Upper lobe of left lung (tissue), 6 donors: ENCODE data around the gene AMDHD1. TPM values are rescaled to one million over a fixed set of nuclear protein-coding genes. Genes with fewer than 3 reads are reported as not detected.

ENCODE experiments used
- ATAC-seq, 2 donors: fragments of 200-7000 bp; cut with Tn5 transposase; one replicate each; pipeline ENCODE4 v1.9.1; 2022; ENCODE audit warnings: mild to moderate bottlenecking in 2 of 2, moderate library complexity in 2 of 2; ENCODE audit not compliant: low FRiP score in 2 of 2
- DNase-seq, 2 donors: peaks; one replicate each; pipeline ENCODE4 v3.0.0-alpha.2; 2019 to 2020
- H3K27ac ChIP-seq, 4 donors: fragments of 200-600 bp; sonication (generic); one replicate each; pipeline ENCODE4 v1.5.1; 2016 to 2019
- H3K27me3 ChIP-seq, 4 donors: fragments of 200-600 bp; sonication (generic); one replicate each; pipeline ENCODE4 v1.5.1; 2017 to 2019
- H3K36me3 ChIP-seq, 4 donors: fragments of 200-600 bp; sonication (generic); one replicate each; pipeline ENCODE4 v1.5.1; 2016 to 2019
- H3K4me1 ChIP-seq, 4 donors: fragments of 200-600 bp; sonication (generic); one replicate each; pipeline ENCODE4 v1.5.1; 2018 to 2019
- H3K4me3 ChIP-seq, 4 donors: fragments of 200-600 bp; sonication (generic); one replicate each; pipeline ENCODE4 v1.5.1; 2017 to 2019; ENCODE audit warnings: mild to moderate bottlenecking in 2 of 4, moderate library complexity in 1 of 4
- H3K9me3 ChIP-seq, 4 donors: fragments of 200-600 bp; sonication (generic); one replicate each; pipeline ENCODE4 v1.5.1; 2018 to 2019
- CTCF ChIP-seq, 6 experiments: fragments of 450-650 bp in 4 of 6; fragments of 200-600 bp in 2 of 6; sonication (generic) in 2 of 6; IDR thresholded peaks; one replicate each; pipeline ENCODE4 v1.5.1; 2016 to 2019; ENCODE audit warnings: antibody characterized with exemption in 6 of 6
- EP300 ChIP-seq, 4 donors: sonication (generic); formaldehyde crosslinking; IDR thresholded peaks; one replicate each; pipeline ENCODE4 v1.5.1; 2017; ENCODE audit warnings: antibody characterized with exemption in 4 of 4, control low read depth in 2 of 4
- POLR2A ChIP-seq, 4 donors: fragments of 450-650 bp; IDR thresholded peaks; one replicate each; pipeline ENCODE4 v1.5.1; 2016 to 2017; ENCODE audit warnings: antibody characterized with exemption in 4 of 4, mild to moderate bottlenecking in 2 of 4
- POLR2AphosphoS5 ChIP-seq, 2 donors: sonication (generic); formaldehyde crosslinking; IDR thresholded peaks; one replicate each; pipeline ENCODE4 v1.5.1; 2017; ENCODE audit warnings: antibody characterized with exemption in 2 of 2
- WGBS, 2 donors: methylation state at CpG; one replicate each; pipeline ENCODE4 v1.1.5; 2017 to 2018; 5-methylcytosine and 5-hydroxymethylcytosine counted together
- total RNA-seq, 6 donors: library from RNA; depleted of rRNA in 4 of 6; stranded (reverse); fragments of >200 nt in 4 of 6; gene quantifications; one replicate each; pipeline versions ENCODE4 v1.1.0 to v1.2.1, GENCODE V29; 2016 to 2021
- donor health status: DM: no; HTN: no; CAD: no; lungs with moderate emphysema.
- donor health status: DM: no; HTN: yes; CAD: no; lungs with severe emphysema.

Gene AMDHD1
- total RNA-seq, 6 donors from 2014 or later, result 0.91 to 2.2 (median 1.9) TPM; not detected in 1

DNA sequence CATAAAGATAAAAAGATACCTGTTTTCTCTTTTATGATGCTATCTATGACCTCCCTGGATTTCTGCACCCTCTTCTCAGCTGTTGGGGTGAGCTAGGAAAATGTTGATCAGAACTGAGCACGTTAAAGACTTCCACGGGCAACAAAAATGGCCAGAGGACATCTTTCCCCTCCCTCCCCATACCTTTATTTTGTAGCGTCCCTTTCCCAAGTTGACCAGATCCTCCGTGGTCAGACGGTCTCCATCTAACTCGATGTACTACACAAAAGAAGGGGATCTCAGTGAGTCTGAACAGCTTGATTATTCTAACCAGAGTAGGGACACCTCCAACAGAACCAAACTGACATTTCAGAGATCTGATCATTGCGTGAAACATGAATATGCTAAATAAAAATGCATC is 50.8 kb downstream of the AMDHD1 start:
- H3K27me3 ChIP-seq, result no peaks in the 10 kb centered on the region
- H3K4me1 ChIP-seq, result peaks cover 11 to 21% (median 17%) of the 10 kb centered on the region in 4 donors
- no peak overlapping the region for H3K27ac ChIP-seq
- TF ChIP-seq POLR2A (IDR thresholded peaks at IDR 0.05), result no peak
- no peak for TF ChIP-seq POLR2AphosphoS5 (IDR thresholded peaks at IDR 0.05)
- no peak for TF ChIP-seq CTCF (IDR thresholded peaks at IDR 0.05)
- no peak for TF ChIP-seq EP300 (IDR thresholded peaks at IDR 0.05)
- ATAC-seq, result no peak
- peaks cover 0 to 4% (median 0%) of the 10 kb centered on the region in 4 donors for H3K36me3 ChIP-seq
- H3K4me3 ChIP-seq, result no peak overlapping the region
- 91 to 93% methylated on average over 7 of the region's 7 CpGs for WGBS, 2 donors
- no peaks in the 10 kb centered on the region for H3K9me3 ChIP-seq
- DNase-seq, result no peak

DNA sequence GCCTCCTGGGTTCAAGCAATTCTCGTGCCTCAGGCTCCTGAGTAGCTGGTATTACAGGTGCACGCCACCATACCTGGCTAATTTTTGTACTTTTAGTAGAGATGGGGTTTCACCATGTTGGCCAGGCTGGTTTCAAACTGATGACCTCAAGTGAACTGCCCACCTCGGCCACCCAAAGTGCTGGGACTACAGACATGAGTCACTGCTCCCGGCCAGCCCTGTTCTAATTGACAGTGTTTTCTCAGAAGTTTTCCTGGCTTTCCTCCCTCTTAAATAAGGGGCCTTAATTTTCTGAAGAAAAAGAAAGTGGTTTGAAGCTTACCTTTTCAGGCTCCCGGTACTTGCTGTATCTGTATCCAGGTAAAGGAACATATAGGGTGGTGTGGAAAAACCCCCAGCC is 51.3 kb downstream of the AMDHD1 start:
- H3K36me3 ChIP-seq, result peaks cover 0 to 4% (median 0%) of the 10 kb centered on the region in 4 donors
- ATAC-seq (no peak), DNase-seq (no peak)
- TF ChIP-seq CTCF (IDR thresholded peaks at IDR 0.05), result no peak
- TF ChIP-seq POLR2A (IDR thresholded peaks at IDR 0.05), result no peak
- TF ChIP-seq EP300 (IDR thresholded peaks at IDR 0.05), result no peak
- no peak for TF ChIP-seq POLR2AphosphoS5 (IDR thresholded peaks at IDR 0.05)
- H3K27ac ChIP-seq, result no peak overlapping the region
- H3K4me1 ChIP-seq, result peaks cover 11 to 21% (median 18%) of the 10 kb centered on the region in 4 donors
- H3K27me3 ChIP-seq, result no peaks in the 10 kb centered on the region
- H3K9me3 ChIP-seq, result no peaks in the 10 kb centered on the region
- WGBS, 2 donors, result 87 to 96% methylated on average over 5 of the region's 5 CpGs
- H3K4me3 ChIP-seq, result no peak overlapping the region

DNA sequence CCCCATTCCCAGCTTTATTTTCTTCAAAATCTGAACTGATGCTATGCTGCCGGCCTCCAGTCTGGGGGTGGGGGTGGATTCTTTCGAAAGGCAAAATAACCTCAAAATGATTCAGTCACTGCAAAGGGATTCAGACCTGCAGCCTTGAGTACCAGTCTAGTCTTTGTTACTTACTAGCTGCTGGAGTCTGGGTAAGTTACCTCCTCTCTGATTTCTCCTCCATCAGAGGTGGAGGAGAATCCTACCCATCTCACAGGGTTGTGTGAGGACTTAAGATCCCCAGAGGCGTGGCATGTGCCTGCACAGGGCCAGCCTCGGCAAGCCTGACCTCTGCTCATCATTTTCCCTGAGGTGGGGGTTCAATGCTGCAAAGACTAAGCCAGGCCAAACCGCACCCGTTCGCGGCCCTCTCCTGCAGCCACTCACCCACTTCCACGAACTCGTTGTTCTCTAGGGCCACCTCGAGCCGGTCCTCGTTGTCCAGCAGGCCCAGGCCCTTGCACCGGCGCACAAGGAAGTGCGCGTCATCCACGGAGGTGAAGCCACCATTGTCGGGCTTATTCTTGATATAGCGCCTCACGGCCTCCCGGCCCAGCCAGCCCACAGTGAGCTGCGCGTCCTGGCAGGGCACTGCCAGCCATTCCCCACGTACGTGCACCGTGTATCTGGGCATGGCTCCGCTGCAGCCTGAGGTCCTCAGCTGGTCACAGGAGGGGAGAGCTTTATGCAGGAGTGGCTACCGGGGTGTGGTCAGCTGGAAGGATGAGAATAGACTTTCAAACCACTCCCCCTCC is 52.3 kb downstream of the AMDHD1 start:
- peak overlapping the region in 1 of 4 donors; percentile 14 for H3K4me3 ChIP-seq
- TF ChIP-seq POLR2AphosphoS5 (IDR thresholded peaks at IDR 0.05), result no peak
- no peak for TF ChIP-seq CTCF (IDR thresholded peaks at IDR 0.05)
- TF ChIP-seq POLR2A (IDR thresholded peaks at IDR 0.05), result no peak
- no peak for TF ChIP-seq EP300 (IDR thresholded peaks at IDR 0.05)
- ATAC-seq, result peak in 1 of 2 donors; percentile 3
- DNase-seq, result peak; percentile 37 to 79
- H3K27me3 ChIP-seq, result no peaks in the 10 kb centered on the region
- H3K4me1 ChIP-seq, result peaks cover 11 to 21% (median 18%) of the 10 kb centered on the region in 4 donors
- no peaks in the 10 kb centered on the region for H3K9me3 ChIP-seq
- WGBS, 2 donors, result 93 to 95% methylated on average over 14 to 29 of the region's 29 CpGs
- H3K27ac ChIP-seq, result peak overlapping the region; percentile 51 to 79 (median 66)
- peaks cover 0 to 10% (median 4%) of the 10 kb centered on the region in 4 donors for H3K36me3 ChIP-seq

DNA sequence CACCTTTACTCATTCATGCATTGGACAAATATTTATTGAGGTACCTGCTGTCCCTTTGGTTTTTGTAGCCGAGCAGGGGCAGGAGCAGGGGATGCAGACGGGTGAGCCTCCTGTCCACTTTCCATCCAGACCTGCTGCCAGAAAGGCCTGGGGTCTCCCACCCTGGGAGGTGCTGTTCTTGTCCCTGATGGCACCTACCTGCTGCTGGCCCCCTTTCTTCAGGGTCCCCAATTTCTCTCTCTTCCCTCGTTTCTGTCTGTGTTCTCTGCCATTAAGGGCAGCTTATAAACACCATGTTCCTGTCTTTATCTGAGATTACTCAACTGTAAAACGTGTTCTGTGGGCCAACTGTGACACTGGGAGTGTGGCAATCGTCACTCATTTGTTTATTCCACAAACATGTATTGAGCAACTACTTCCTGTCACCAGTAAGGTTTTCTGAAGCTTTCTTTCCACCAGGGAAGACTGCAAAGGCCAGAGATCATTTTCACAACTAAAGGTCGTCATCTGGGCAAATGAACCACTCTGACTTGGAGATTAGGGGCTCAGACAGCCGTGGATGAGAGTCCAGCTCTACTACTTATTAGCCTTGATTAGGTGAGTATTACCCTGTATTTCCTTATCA is 53.0 kb downstream of the AMDHD1 start, which contains the start of gene HAL:
Gene HAL (minus strand): TSS at position 311 of the 625 bp plus-strand sequence. CDS start 434 bp downstream, outside the sequence.
- TF ChIP-seq POLR2AphosphoS5 (IDR thresholded peaks at IDR 0.05) (peak; percentile 50 to 85), CTCF (IDR thresholded peaks at IDR 0.05) (no peak), POLR2A (IDR thresholded peaks at IDR 0.05) (no peak), EP300 (IDR thresholded peaks at IDR 0.05) (peak in 1 of 4 donors; percentile 60)
- Histone ChIP-seq H3K4me3 (peak within 1 kb of the TSS in 1 of 4 donors; percentile 14), H3K9me3 (no peaks in the 10 kb centered on the region), H3K27ac (peak within 1 kb of the TSS; percentile 51 to 79 (median 66)), H3K27me3 (no peaks in the 10 kb centered on the region), H3K36me3 (peaks cover 5 to 17% (median 10%) of the 10 kb centered on the region in 4 donors), H3K4me1 (peaks cover 11 to 21% (median 18%) of the 10 kb centered on the region in 4 donors)
- 38 to 45% methylated on average over 6 to 7 of the region's 7 CpGs for WGBS, 2 donors
- peak; percentile 63 to 64 for ATAC-seq
- DNase-seq, result peak in 1 of 2 donors; percentile 69
